Astrocyte (in vitro differentiated cells and primary cell): Measurements from ENCODE around the gene FRMD5. TPM values are rescaled to one million over a fixed set of nuclear protein-coding genes. Genes with fewer than 3 reads are reported as not detected.

Experiments
- DNase-seq: peaks from one replicate; pipeline ENCODE4 v3.0.0-alpha.2; 2010; ENCODE audit warnings: low read depth
- FAIRE-seq: peaks from 2 replicates; lab custom pipeline; 2011; peaks lifted over from hg19 to GRCh38; lab: Jason Lieb, UNC
- H2AFZ ChIP-seq: 2 replicates; pipeline ENCODE4 v1.6.0; 2012; ENCODE audit warnings: low read depth, low read length, inconsistent platforms
- H3K27ac ChIP-seq: 2 replicates; pipeline ENCODE4 v1.5.1; 2011; ENCODE audit warnings: low read depth, low read length, inconsistent platforms
- H3K27me3 ChIP-seq: 2 replicates; pipeline ENCODE4 v1.6.0; 2011; ENCODE audit warnings: low read length, inconsistent platforms; ENCODE audit not compliant: insufficient read depth
- H3K36me3 ChIP-seq: 2 replicates; pipeline ENCODE4 v1.5.1; 2011; ENCODE audit warnings: low read length, inconsistent platforms; ENCODE audit not compliant: insufficient read depth
- H3K4me1 ChIP-seq: 2 replicates; pipeline ENCODE4 v1.5.1; 2011; ENCODE audit warnings: low read length, inconsistent platforms; ENCODE audit not compliant: insufficient read depth
- H3K4me2 ChIP-seq: 2 replicates; pipeline ENCODE4 v1.6.0; 2012; ENCODE audit warnings: low read length, inconsistent platforms
- H3K4me3 ChIP-seq: 2 replicates; pipeline ENCODE4 v1.5.1; 2011; ENCODE audit warnings: low read depth, mild to moderate bottlenecking, low read length, inconsistent platforms; ENCODE audit not compliant: insufficient read depth
- H3K79me2 ChIP-seq: 2 replicates; pipeline ENCODE4 v1.6.0; 2012; ENCODE audit warnings: mild to moderate bottlenecking, low read length, inconsistent platforms; ENCODE audit not compliant: insufficient read depth
- H3K9ac ChIP-seq: 2 replicates; pipeline ENCODE4 v1.6.0; 2012; ENCODE audit warnings: mild to moderate bottlenecking, low read length, inconsistent platforms
- H3K9me3 ChIP-seq: 2 replicates; pipeline ENCODE4 v1.5.1; 2012; ENCODE audit warnings: low read depth, mild to moderate bottlenecking, low read length, inconsistent platforms; ENCODE audit not compliant: insufficient read depth
- H4K20me1 ChIP-seq: 2 replicates; pipeline ENCODE4 v1.6.0; 2012; ENCODE audit warnings: low read length, inconsistent platforms; ENCODE audit not compliant: insufficient read depth
- H3K27ac Mint-ChIP-seq: one replicate; pipeline ENCODE4 v1.8.0; 2021; ENCODE audit warnings: mild to moderate bottlenecking, mixed read lengths; ENCODE audit not compliant: unreplicated experiment
- H3K27me3 Mint-ChIP-seq: one replicate; pipeline ENCODE4 v1.8.0; 2021; ENCODE audit warnings: low read depth, mixed read lengths; ENCODE audit not compliant: unreplicated experiment
- H3K36me3 Mint-ChIP-seq: one replicate; pipeline ENCODE4 v1.8.0; 2021; ENCODE audit warnings: low read depth, mixed read lengths; ENCODE audit not compliant: unreplicated experiment
- H3K4me1 Mint-ChIP-seq: one replicate; pipeline ENCODE4 v1.8.0; 2021; ENCODE audit warnings: low read depth, mixed read lengths; ENCODE audit not compliant: unreplicated experiment
- H3K4me3 Mint-ChIP-seq: one replicate; pipeline ENCODE4 v1.8.0; 2021; ENCODE audit warnings: mild to moderate bottlenecking, moderate library complexity, mixed read lengths; ENCODE audit not compliant: unreplicated experiment
- H3K9me3 Mint-ChIP-seq: one replicate; pipeline ENCODE4 v1.8.0; 2021; ENCODE audit warnings: mild to moderate bottlenecking, mixed read lengths; ENCODE audit not compliant: unreplicated experiment
- CTCF ChIP-seq: IDR thresholded peaks from 2 replicates; pipeline ENCODE4 v1.5.1; 2011; ENCODE audit warnings: low read depth, mild to moderate bottlenecking, inconsistent platforms, low read length, moderate library complexity; ENCODE audit not compliant: insufficient read depth
- EZH2 ChIP-seq: IDR thresholded peaks from 2 replicates; pipeline ENCODE4 v1.6.1; 2012; ENCODE audit warnings: mild to moderate bottlenecking, low read length, inconsistent platforms; ENCODE audit not compliant: insufficient read depth
- total RNA-seq: library from RNA; stranded (reverse); gene quantifications from 2 replicates; pipeline ENCODE4 v1.2.1, GENCODE V29; 2021

Gene FRMD5
- total RNA-seq, 1 donor from 2014 or later: 19.6 TPM

GRCh38 chr15:43893956-43894355 lies 301.1 kb downstream of the FRMD5 start:
- Histone ChIP-seq H3K4me3 (no peak overlapping the region), H4K20me1 (peaks cover 4% of the 10 kb centered on the region), H3K27me3 (no peaks in the 10 kb centered on the region), H3K36me3 (peaks cover 13% of the 10 kb centered on the region), H3K9me3 (no peaks in the 10 kb centered on the region), H3K79me2 (no peaks in the 10 kb centered on the region), H3K4me2 (no peak overlapping the region), H3K9ac (no peak overlapping the region), H2AFZ (no peak overlapping the region), H3K4me1 (no peaks in the 10 kb centered on the region), H3K27ac (no peak overlapping the region)
- DNase-seq (no peak), FAIRE-seq (no peak)
- Mint-ChIP-seq H3K4me3 (no peak overlapping the region), H3K4me1 (peaks cover 3% of the 10 kb centered on the region), H3K9me3 (no peaks in the 10 kb centered on the region), H3K27me3 (no peaks in the 10 kb centered on the region), H3K36me3 (peaks cover 33% of the 10 kb centered on the region), H3K27ac (no peak overlapping the region)
- TF ChIP-seq CTCF: no peak
- no peak for TF ChIP-seq EZH2

- Mint-ChIP-seq H3K27me3 (no peaks in the 10 kb centered on the region), H3K36me3 (peaks cover 27% of the 10 kb centered on the region), H3K4me1 (peaks cover 2% of the 10 kb centered on the region), H3K9me3 (no peaks in the 10 kb centered on the region), H3K27ac (no peak overlapping the region), H3K4me3 (no peak overlapping the region)
- H3K27me3 ChIP-seq: no peaks in the 10 kb centered on the region
- no peak for TF ChIP-seq EZH2
- TF ChIP-seq CTCF: no peak
- H4K20me1 ChIP-seq: peaks cover 2% of the 10 kb centered on the region
- no peak for DNase-seq
- no peak overlapping the region for H2AFZ ChIP-seq
- H3K4me2 ChIP-seq: no peak overlapping the region
- no peak overlapping the region for H3K4me3 ChIP-seq
- peaks cover 15% of the 10 kb centered on the region for H3K36me3 ChIP-seq
- no peak overlapping the region for H3K27ac ChIP-seq
- H3K9me3 ChIP-seq: no peaks in the 10 kb centered on the region
- no peak for FAIRE-seq
- no peak overlapping the region for H3K9ac ChIP-seq
- no peaks in the 10 kb centered on the region for H3K4me1 ChIP-seq
- no peaks in the 10 kb centered on the region for H3K79me2 ChIP-seq
Measured at GRCh38 chr15:43889042-43889441, 306.0 kb downstream of the FRMD5 start.

GRCh38 chr15:43887901-43888300 lies 307.2 kb downstream of the FRMD5 start:
- TF ChIP-seq CTCF (no peak), EZH2 (no peak)
- Histone ChIP-seq H3K36me3 (peaks cover 18% of the 10 kb centered on the region), H3K79me2 (no peaks in the 10 kb centered on the region), H3K9me3 (no peaks in the 10 kb centered on the region), H3K4me2 (no peak overlapping the region), H4K20me1 (no peaks in the 10 kb centered on the region), H3K27me3 (no peaks in the 10 kb centered on the region), H3K27ac (no peak overlapping the region), H3K4me3 (no peak overlapping the region), H2AFZ (no peak overlapping the region), H3K4me1 (no peaks in the 10 kb centered on the region), H3K9ac (no peak overlapping the region)
- H3K4me3 Mint-ChIP-seq: no peak overlapping the region
- H3K27me3 Mint-ChIP-seq: no peaks in the 10 kb centered on the region
- peaks cover 24% of the 10 kb centered on the region for H3K36me3 Mint-ChIP-seq
- DNase-seq: no peak
- H3K4me1 Mint-ChIP-seq: no peaks in the 10 kb centered on the region
- no peaks in the 10 kb centered on the region for H3K9me3 Mint-ChIP-seq
- no peak overlapping the region for H3K27ac Mint-ChIP-seq
- no peak for FAIRE-seq
